HCT116 (cell line): ENCODE data around the gene PLEKHM1. TPM values are rescaled to one million over a fixed set of nuclear protein-coding genes. Genes with fewer than 3 reads are reported as not detected.

Source experiments
- ATAC-seq: fragments of 200-7000 bp; cut with Tn5 transposase; 2 replicates; pipeline ENCODE4 v1.9.1; 2020; ENCODE audit warnings: mild to moderate bottlenecking, moderate library complexity
- BruUV-seq: library from RNA; stranded (reverse); fragments of 400-500 nt; replicated peaks from 2 replicates; lab custom pipeline; 2021; lab: Mats Ljungman, UMichigan
- CTCF ChIA-PET: fragments of 300-600 bp; sonication (Branson Sonifier 250); formaldehyde crosslinking; loops from one replicate; lab custom pipeline; 2021; ENCODE audit warnings: antibody characterized with exemption; lab: Charles Lee
- POLR2A ChIA-PET: fragments of 300-600, 350-600 bp; sonication (Branson Sonifier 250); formaldehyde crosslinking; loops from one replicate; lab custom pipeline; 2021; ENCODE audit warnings: antibody characterized with exemption; lab: Charles Lee
- RAD21 ChIA-PET, 2 experiments: fragments of 300-600 bp; sonication (Branson Sonifier 250); formaldehyde crosslinking; loops; one replicate each; lab custom pipeline; 2023; ENCODE audit warnings: low total read pairs in 2 of 2; ENCODE audit not compliant: uncharacterized antibody in 2 of 2, unreplicated experiment in 2 of 2, low non-redundant PET in 1 of 2; lab: Charles Lee
- DNase-seq: peaks from one replicate; pipeline ENCODE4 v3.0.0-alpha.2; 2010; ENCODE audit warnings: low read depth, low spot score
- H2AFZ ChIP-seq: fragments of 200-600 bp; shearing (Covaris generic), sonication (generic); 2 replicates; pipeline ENCODE4 v1.6.1; 2017; ENCODE audit warnings: low read depth, mixed run types, mixed read lengths, antibody characterized with exemption, low read length; ENCODE audit not compliant: poor library complexity, severe bottlenecking
- H3K27ac ChIP-seq: 2 replicates; pipeline ENCODE4 v1.5.1; 2012; ENCODE audit warnings: low read depth, low read length
- H3K27me3 ChIP-seq: fragments of 200-600 bp; sonication (generic); 2 replicates; pipeline ENCODE4 v1.6.1; 2016; ENCODE audit warnings: mixed run types, low read length, mixed read lengths; ENCODE audit not compliant: insufficient read depth
- H3K36me3 ChIP-seq, 2 experiments: fragments of 200-500 bp in 1 of 2; fragments of 200-600 bp in 1 of 2; sonication (Bioruptor generic) in 1 of 2; sonication (generic) in 1 of 2; 2 replicates each; pipeline versions ENCODE4 v1.5.1 to v1.6.1; 2014 to 2016; ENCODE audit warnings: low read length in 2 of 2, inconsistent platforms in 1 of 2, mixed read lengths in 1 of 2, mixed run types in 1 of 2; ENCODE audit not compliant: insufficient read depth in 2 of 2, control insufficient read depth in 1 of 2
- H3K4me1 ChIP-seq, 2 experiments: fragments of 200-600 bp in 1 of 2; sonication (generic) in 1 of 2; 2 replicates each; pipeline versions ENCODE4 v1.5.1 to v1.6.1; 2012 to 2017; ENCODE audit warnings: low read length in 2 of 2, inconsistent platforms in 1 of 2, mild to moderate bottlenecking in 1 of 2, mixed read lengths in 1 of 2, mixed run types in 1 of 2, moderate library complexity in 1 of 2; ENCODE audit not compliant: insufficient read depth in 2 of 2, control insufficient read depth in 1 of 2
- H3K4me2 ChIP-seq: fragments of 200-600 bp; sonication (generic); 2 replicates; pipeline ENCODE4 v1.6.1; 2017; ENCODE audit warnings: mixed run types, low read length, mixed read lengths
- H3K4me3 ChIP-seq, 2 experiments: fragments of 200-600 bp in 1 of 2; sonication (generic) in 1 of 2; replicated peaks in 1 of 2; 2 replicates each; pipeline ENCODE4 v1.5.1; 2011 to 2016; ENCODE audit warnings: low read length in 2 of 2, control low read depth in 1 of 2, low read depth in 1 of 2, mild to moderate bottlenecking in 1 of 2, mixed read lengths in 1 of 2, mixed run types in 1 of 2
- H3K79me2 ChIP-seq: fragments of 200-600 bp; sonication (generic); 2 replicates; pipeline ENCODE4 v1.6.1; 2017; ENCODE audit warnings: mild to moderate bottlenecking, mixed run types, low read length, moderate library complexity, mixed read lengths; ENCODE audit not compliant: insufficient read depth
- H3K9ac ChIP-seq: fragments of 200-600 bp; sonication (generic); 2 replicates; pipeline ENCODE4 v1.6.1; 2016; ENCODE audit warnings: low read length, mixed read lengths
- H3K9me2 ChIP-seq: fragments of 200-600 bp; sonication (generic), shearing (Covaris generic); 2 replicates; pipeline ENCODE4 v1.6.1; 2017; ENCODE audit warnings: mixed run types, mild to moderate bottlenecking, moderate library complexity; ENCODE audit not compliant: insufficient read depth
- H3K9me3 ChIP-seq, 2 experiments: fragments of 200-500 bp in 1 of 2; fragments of 200-600 bp in 1 of 2; sonication (Bioruptor generic) in 1 of 2; sonication (generic) in 1 of 2; 2 replicates each; pipeline ENCODE4 v1.6.1; 2014 to 2017; ENCODE audit warnings: low read length in 2 of 2, mixed read lengths in 2 of 2, inconsistent platforms in 1 of 2, low read depth in 1 of 2, mild to moderate bottlenecking in 1 of 2, mixed run types in 1 of 2, moderate library complexity in 1 of 2; ENCODE audit not compliant: control insufficient read depth in 1 of 2, insufficient read depth in 1 of 2
- H4K20me1 ChIP-seq: fragments of 200-600 bp; sonication (generic), shearing (Covaris generic); 2 replicates; pipeline ENCODE4 v1.6.1; 2017; ENCODE audit warnings: mixed run types, mild to moderate bottlenecking, moderate library complexity; ENCODE audit not compliant: insufficient read depth
- CEBPB ChIP-seq: IDR thresholded peaks from 2 replicates; pipeline ENCODE4 v1.6.1; 2012; ENCODE audit warnings: low read depth
- EZH2 ChIP-seq: fragments of 200-600 bp; sonication (generic); IDR thresholded peaks from 2 replicates; pipeline ENCODE4 v1.6.1; 2017; ENCODE audit warnings: antibody characterized with exemption, mixed run types
- FOSL1 ChIP-seq: IDR thresholded peaks from 2 replicates; pipeline ENCODE4 v1.6.1; 2012; ENCODE audit warnings: low read depth
- POLR2AphosphoS5 ChIP-seq: IDR thresholded peaks from 2 replicates; pipeline ENCODE4 v1.6.1; 2011; ENCODE audit warnings: mild to moderate bottlenecking, low read depth, low read length, moderate library complexity
- RAD21 ChIP-seq: IDR thresholded peaks from 2 replicates; pipeline ENCODE4 v1.6.1; 2012; ENCODE audit warnings: low read depth, mild to moderate bottlenecking
- TCF7L2 ChIP-seq: IDR thresholded peaks from 2 replicates; pipeline ENCODE4 v1.7.0; 2011; ENCODE audit warnings: borderline replicate concordance, inconsistent platforms; ENCODE audit not compliant: insufficient read depth, insufficient read length; ENCODE audit errors: extremely low read depth
- YY1 ChIP-seq: IDR thresholded peaks from 2 replicates; pipeline ENCODE4 v1.6.1; 2011; ENCODE audit warnings: low read length, low read depth, moderate library complexity, mild to moderate bottlenecking; ENCODE audit not compliant: insufficient replicate concordance; ENCODE audit errors: extremely low read depth
- ZNF274 ChIP-seq: fragments of 200-500 bp; sonication (Bioruptor generic); IDR thresholded peaks from 2 replicates; pipeline ENCODE4 v1.6.1; 2014; ENCODE audit warnings: mild to moderate bottlenecking, low read depth, low read length, inconsistent platforms
- intact Hi-C: fragments of 100-400 bp; cut with micrococcal nuclease; formaldehyde crosslinking; loops from 2 replicates; pipeline ENCODE4 v1.10.0; 2022
- total RNA-seq: library from RNA; stranded (reverse); gene quantifications from one replicate; pipeline ENCODE4 v1.2.1, GENCODE V29; 2021; ENCODE audit not compliant: unreplicated experiment
- TF ChIP-seq, protein P1 (sequence below): IDR thresholded peaks from 2 replicates; pipeline ENCODE4 v1.6.1; 2012
- TF ChIP-seq, protein P2 (sequence below): IDR thresholded peaks from 2 replicates; pipeline ENCODE4 v1.6.1; 2012

Gene PLEKHM1
- total RNA-seq, 1 experiment from 2014 or later: 32.8 TPM

DNA sequence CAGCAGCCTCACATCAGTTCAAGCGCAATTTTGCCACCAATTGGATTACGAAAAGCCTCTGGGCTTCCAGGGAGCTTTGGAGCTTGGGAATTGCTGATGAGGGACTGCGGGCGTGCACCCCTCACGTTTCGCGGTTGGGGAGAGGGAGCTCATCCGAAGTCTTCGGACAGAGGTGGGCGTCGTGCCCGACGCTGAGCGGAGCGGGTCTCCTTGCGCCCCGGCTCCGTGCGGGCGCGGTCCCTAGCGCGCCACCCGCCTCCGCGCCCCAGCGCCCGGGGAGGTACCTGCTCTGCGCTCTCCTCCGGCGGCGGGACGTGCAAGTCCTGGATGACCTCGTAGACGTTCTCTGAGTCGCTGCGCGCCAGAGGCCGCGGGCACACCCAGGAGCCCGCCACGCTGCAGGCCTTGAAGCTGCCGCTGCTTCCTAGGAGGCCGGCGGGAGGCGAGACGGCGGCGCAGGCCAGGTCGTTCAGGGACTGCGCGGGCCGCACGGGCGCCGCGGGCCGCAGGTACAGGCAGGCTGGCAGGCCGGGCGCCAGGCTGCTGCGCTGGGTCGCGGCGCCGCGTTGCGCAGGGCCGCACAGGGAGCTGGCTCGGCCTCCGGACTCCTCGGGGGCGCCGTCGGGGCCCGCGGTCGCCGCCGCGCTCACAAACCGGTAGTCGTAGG is 61.0 kb downstream of the PLEKHM1 start:
- Histone ChIP-seq H3K36me3 (no peaks in the 10 kb centered on the region), H3K4me2 (no peak overlapping the region), H3K9me3 (no peaks in the 10 kb centered on the region), H3K4me3 (no peak overlapping the region), H3K9ac (no peak overlapping the region), H3K4me1 (peaks cover 14 to 54% of the 10 kb centered on the region in 2 experiments), H3K79me2 (peaks cover 5% of the 10 kb centered on the region), H3K27ac (no peak overlapping the region; the same call in 1 of the 2 replicates), H4K20me1 (no peaks in the 10 kb centered on the region), H2AFZ (no peak overlapping the region), H3K27me3 (no peaks in the 10 kb centered on the region), H3K9me2 (no peaks in the 10 kb centered on the region)
- ATAC-seq (no peak), DNase-seq (no peak)
- BruUV-seq: no TSS peak
- TF ChIP-seq CEBPB (no peak), EZH2 (no peak), FOSL1 (no peak), TCF7L2 (no peak), RAD21 (no peak), ZNF274 (no peak), YY1 (no peak), POLR2AphosphoS5 (no peak)
- TF ChIP-seq, protein P1, sequence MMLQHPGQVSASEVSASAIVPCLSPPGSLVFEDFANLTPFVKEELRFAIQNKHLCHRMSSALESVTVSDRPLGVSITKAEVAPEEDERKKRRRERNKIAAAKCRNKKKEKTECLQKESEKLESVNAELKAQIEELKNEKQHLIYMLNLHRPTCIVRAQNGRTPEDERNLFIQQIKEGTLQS: no peak
- TF ChIP-seq, protein P2, sequence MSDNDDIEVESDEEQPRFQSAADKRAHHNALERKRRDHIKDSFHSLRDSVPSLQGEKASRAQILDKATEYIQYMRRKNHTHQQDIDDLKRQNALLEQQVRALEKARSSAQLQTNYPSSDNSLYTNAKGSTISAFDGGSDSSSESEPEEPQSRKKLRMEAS: no peak
- CTCF ChIA-PET: interaction anchor here (1.2 kb wide), 1 partner anchor 34 kb away, joined by 3 read pairs; no protein-coding TSS in a partner anchor
- intact Hi-C loops: loop anchor here (2.0 to 5.0 kb wide), 2 partner anchors 155 to 282 kb away; partner anchors contain the start of gene HEXIM1
- POLR2A ChIA-PET: no interaction called here
- RAD21 ChIA-PET: no interaction called here
